ENCODE measurements around the gene IGSF9B.

Gene IGSF9B

DNA sequence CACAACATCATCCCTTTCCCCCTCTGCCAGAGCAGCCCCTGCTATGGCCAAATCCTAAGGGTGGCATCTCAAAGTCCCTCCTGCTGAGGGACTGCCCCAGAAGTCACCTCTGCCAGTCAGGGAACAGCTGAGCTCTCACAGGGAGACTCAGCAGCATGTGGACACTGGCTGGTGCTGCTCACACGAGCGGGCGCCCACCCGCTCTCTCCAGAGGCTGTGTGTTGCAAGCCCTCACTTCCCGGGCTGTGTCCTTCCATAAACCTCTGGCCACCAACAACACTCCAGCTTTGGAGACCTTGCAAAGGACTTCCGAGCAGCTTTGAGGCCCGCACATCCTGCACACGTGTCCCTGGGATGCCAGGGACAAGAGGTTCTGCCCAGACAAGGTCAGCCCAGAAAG, 2.8 kb downstream of the IGSF9B start:
- no peak for DNase-seq (ENCODE audit: low spot score)

DNA sequence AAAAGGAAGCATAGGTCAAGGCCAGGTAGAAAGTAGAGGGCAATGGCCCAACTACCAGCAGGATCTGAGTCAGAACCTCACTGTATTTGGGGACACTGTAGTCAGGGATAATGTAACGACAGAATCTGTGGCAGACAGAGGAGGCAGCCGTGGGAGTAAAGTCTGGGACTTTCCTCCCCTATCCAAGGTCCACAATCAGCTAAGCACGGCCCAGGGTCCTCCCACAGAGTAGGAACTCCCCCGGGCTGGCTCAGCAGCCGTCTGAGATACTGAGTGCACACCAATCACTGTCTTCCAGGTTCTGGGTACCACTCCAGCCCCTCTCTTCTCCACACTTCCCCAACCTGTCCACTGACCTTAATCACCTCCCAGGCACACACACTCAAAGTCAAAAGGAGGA, 3.2 kb downstream of the IGSF9B start:
- no peak for DNase-seq (ENCODE audit: low spot score)

DNA sequence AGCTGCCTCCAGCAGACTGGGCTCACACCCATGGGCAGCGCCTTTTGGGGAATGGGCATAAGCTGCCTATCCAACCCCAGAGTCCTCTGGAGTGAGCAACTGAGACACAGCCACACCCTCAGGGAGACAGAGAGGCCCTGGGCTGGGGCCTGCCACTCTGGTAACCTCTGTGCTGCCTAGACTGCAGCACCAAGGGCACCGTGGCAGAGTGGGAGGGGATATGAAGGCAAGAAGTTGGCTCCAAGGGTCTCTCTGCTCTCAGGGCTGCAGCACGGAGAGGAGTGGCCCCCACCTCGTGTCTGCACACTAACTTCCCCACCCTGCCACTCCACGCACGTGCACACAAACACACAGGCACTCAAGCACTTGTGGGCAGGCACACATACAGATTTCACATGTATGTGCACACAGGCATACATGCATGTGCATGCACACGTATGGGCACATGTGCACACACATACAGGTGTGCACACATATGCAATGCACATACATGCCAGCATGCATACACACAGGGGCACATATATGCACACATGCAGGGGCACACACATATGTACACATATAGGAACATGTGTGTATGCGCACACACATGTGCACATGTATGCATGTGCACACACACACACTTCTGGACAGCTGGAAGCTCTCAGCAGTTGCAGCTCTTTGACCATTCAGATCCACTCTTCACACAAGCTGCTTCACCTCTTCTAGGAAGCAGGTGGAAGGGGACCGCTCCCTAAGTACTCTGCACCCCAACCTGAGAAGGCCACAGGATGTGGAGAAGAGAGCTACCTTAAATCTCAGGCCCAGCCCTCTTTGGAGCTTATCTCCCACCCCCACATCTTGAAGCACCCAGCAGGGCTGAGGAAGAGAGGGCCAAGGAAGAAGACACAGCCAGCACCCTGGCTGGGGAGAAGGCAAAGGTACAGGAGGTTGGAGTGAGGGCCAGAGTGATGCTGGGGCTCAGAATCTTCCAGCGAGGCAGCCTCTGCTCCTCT, 4.3 kb downstream of the IGSF9B start:
- no peak for DNase-seq (ENCODE audit: low spot score)

DNA sequence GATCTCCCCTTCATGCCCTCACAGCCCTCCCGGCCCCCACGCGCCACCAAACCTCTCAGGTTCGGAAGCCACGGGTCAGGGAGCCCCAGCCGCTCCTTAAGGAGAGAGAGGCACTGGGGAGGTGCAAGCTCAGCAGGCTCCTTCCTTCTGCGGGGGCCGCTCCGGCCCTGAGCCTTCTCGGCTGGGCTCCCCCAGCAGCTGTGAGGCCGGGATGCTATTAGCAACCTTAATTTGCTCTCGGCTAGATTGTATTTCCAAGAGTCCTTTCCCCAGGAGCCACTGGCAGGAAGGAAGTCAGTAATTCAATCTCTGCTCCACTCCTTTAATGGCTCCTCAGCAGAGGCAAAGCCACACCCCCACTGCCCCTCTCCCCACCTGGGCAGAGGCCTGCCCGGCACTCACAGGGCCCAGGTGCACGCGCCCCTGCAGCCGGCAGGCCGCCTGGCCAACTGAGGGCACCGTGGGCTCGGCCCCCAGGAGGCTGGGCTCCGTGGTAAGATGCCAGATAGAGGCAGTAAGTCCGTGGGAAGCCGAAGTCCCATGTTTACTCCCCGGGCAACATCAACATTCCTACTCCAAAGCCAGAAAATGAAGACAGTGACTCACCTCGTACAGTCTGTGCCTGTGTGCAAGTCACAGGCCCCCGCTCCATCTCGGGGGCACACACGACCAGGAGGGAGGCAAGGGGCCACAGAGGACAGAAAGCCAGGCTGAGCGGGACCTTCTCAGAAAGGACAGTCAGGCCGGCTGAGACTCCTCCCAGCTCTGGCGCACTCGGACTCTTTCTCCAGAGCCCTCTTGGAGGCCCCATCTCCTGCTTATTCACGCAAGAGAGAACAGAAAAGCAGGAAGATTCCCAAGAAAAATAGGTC, 5.2 kb downstream of the IGSF9B start:
- DNase-seq (ENCODE audit: low spot score) = no peak

DNA sequence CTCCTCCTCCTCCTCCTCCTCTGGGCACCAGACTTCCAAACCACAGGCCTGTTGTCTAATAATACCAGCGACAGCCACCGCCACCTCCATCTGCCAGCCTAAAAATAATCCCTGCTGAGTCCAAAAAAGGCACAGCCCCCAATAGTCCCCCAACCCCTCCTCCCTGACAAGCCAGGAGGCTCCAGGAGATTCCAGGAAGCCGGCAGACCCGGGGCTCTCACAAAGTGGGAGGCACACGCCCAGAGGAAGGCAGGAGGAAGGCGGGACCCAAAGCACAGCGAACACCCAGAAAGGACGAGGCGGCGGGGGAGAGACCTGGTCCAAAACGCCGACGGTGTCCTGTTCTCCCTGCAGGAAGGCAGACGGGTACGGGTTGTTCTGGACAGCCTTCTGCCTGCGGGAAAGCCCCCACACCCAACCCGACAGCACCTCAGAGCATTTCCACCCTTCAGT, 5.9 kb downstream of the IGSF9B start:
- DNase-seq (ENCODE audit: low spot score) = no peak

DNA sequence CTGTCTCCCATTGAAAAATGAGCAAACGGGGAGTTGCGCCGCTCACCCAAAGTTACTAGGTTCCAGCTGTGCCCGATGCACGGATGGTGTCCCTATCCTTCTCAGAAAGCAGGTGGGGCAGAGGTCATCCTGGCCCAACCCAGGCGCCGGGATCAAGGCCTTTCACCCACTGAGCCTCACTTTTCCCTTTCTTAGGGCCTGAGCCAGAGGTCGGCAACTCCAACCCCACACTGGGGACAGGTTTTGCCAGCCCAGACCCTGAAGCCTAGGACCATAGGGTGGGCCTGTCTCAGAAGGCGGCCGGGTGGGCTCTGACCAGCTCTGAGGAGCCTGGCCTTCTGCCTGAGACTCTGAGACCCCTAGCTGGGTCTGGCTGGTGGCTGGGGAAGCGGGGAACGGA, 6.3 kb downstream of the IGSF9B start:
- DNase-seq (ENCODE audit: low spot score) = no peak

DNA sequence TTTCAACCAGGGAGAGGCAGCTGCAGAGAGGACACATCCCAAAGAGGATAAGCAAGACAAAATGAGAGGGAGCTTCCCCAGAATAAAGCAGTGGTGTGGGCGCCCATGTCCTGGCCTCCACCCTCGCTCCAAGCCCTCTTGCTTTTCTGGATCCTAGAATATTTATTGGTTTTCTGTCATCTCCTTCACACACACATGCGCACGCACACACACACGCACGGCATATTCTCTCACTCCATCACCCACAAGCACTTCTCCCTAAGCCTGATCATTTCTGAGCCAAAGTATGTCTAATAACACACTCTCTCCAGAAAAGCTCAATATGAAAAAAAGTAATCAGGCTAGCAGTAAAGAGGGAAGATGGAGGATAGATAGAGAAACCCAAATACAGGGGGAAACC, 7.6 kb downstream of the IGSF9B start:
- DNase-seq (ENCODE audit: low spot score) = no peak

DNA sequence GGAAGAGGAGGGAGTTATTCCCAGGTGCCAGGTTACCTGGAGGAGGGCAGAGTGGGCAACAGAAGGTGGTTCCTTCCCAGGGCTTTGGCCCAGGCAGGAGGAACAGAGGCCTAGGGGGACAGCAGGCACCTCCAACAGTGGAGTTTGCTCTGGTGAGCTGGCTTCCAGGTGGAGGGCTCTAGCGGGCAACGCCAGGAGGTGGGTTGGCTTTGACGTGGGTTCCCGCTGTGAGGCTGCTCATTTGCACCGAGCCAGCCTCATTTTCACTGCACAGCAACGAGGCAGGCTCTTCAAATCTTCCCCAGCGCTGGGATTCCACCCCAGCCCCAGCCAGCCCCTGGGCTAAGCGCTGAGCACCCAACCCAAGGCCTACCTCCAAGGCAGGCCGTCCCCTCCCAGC, 8.1 kb downstream of the IGSF9B start:
- no peak for DNase-seq (ENCODE audit: low spot score)

DNA sequence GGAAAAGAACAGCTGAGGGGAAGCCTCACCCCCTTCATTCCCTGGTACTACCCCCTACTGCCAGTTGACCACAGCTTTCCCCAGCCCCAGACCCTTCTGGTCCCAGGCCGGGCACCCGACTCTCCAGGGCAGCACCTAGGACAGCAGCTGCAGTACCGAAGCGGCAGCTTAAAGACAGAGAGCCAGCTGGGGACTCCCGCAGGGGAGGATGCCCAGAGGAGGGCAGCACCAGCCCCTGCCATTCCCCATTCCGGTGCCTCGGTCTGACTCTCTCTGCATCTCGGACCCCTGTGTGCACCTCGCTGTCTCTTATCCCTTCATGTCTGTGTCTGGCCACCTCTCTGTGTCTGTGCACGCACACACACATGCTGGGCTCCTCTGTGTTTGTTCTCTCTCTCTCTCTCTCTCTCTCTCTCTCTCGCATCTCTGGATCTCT, 9.4 kb downstream of the IGSF9B start:
- peak; percentile 64 for DNase-seq (ENCODE audit: low spot score)

DNA sequence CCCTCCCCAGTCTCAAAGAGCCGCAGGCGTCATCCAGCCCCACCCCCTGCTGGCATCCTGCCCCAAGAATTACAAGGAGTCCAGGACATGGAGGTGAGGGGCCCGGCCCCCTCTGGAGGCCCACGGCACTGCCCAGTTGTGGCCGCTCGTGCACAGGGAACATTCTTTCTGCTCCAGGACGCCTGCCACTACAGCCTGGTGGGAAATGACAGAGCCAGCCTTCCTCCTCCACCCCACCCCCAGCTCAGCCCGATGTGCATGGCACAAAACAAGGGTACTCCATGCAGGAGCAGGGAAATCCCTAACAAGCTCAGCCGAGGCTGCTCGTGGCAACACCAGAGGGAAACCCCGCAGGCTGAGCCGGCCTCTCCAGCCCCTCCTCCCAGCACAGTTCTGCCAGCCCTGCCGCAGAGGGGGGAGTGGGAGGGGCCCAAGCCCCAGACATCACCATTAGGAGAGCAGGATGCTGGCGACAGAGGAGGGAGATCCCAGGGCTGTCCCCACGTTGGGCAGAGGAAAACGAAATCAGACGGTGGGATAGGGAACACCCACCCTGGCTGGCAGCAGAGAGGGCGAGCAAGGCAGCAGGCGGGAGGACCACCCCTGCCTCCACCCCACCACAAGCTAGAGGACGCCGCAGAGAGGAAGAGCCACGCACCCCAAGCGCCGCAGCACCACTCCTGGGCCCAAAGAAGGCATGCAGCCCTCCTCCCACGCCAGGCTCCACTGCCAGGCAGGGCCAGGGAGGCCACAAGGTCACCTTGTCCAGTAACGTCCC, 10.0 kb downstream of the IGSF9B start:
- no peak for DNase-seq (ENCODE audit: low spot score)

DNA sequence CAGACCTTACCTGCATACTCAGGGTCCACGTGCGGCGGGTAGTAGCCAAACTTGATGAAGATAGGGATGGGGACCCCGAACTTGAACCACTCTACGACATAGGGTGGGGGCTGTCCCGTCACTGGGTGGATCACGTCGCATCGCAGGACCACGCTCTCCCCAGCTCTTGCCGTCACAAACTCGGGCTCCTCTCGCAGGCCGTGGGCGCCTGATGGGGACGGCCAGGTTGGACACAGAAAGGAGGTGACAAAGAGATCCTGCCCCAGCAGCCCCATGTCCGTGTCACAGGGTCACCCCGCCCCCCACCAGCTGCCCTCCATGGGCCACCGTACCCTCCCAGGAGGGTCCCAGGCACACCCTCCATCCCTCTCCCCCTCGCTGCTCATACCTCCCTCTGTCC, 10.7 kb downstream of the IGSF9B start:
- no peak for DNase-seq (ENCODE audit: low spot score)

DNA sequence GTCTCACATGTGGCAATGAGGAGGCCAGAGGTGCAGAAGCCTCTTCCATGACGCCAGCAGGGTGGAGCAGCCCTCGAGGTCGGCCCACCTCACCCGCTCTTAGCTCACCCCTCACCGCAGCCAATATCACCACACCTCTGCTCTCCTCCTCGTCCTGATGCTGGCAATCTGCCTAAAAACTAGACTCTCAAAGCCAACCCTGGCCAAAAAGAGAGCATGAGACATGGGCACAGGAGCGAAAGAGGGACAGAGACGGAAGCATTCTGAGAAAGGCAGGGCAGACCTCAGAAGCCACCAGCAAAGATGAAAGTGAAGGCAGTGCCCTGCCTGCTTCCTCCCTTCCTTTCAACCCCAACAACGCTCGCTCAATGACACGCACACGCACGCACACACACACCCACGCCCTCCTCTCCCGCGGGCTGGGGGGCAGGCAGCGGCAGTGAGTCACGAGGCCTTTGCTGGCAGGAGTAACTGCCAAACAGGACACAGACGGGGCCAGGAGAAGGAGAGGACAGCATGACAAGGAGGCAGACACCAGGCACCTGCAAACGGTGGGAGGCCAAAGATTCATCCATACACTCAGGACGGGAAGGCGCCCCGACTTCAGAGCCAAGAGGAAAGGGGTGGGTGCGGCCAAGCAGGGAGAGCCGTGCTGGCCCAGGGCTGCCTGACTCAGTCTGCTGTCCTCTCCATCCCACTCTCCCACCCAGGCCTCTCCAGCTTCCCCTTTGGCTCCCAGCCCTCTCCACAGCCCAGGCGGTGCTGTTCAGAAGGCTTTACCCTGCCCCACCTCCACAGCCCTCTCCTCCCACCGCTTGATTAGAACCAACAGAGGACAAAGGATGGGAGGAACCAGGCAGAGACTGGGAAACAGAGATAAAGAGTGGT, 11.4 kb downstream of the IGSF9B start:
- DNase-seq (ENCODE audit: low spot score) = peak; percentile 80

DNA sequence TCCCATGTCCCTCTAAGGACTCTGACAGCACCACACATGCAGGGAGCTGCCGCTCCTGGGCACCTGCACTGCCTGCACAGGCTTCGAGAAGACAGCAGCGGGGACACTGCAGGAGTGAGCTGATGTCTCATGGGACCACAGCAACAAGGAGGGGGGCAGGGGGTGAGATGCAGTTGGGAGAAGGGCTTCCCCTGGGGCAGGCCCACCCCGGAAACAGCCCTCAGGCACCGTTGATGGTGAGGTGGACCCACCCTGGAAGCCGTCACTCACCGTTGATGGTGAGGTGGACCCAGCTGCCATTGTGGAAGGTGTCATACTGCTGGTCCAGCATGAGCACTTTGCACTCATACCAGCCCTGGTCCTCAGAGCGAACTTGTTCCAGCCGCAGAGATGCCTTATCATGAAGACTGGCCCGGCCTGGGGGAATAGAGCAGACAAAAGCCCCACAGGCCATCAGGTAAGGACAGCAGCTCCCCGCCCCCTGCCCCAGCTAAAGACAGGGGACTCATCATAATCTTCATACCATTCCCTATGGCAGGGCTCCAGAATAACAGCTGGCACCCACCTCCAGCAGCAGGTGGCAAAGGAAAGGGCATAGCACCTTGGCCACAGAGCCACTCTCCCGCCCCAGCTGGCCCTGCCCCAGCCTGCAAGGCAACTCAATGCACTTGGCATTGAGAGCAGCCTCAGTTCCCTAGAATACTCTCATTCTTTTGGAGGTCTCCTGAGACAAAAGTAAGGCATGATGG, 12.6 kb downstream of the IGSF9B start:
- no peak for DNase-seq (ENCODE audit: low spot score)

DNA sequence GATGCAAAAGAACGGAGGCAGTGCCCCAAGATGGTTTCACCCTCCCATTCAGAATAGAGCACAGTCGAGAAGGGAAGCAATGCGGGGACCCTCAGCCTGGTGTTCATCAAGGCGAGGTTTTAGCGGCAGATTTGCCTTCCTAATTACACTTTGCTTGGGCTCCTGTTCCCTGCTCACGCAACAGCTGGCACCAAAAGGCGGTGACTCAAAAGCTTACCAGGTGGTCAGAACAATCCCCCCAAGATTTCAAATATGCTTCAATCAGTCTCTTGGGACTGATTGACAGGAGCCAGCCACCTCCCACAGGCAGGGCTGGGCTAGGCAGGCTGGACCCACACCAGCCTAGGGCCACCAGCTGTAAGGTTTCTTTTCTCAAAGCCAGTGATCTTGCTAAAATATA, 14.2 kb downstream of the IGSF9B start:
- no peak for DNase-seq (ENCODE audit: low spot score)

DNA sequence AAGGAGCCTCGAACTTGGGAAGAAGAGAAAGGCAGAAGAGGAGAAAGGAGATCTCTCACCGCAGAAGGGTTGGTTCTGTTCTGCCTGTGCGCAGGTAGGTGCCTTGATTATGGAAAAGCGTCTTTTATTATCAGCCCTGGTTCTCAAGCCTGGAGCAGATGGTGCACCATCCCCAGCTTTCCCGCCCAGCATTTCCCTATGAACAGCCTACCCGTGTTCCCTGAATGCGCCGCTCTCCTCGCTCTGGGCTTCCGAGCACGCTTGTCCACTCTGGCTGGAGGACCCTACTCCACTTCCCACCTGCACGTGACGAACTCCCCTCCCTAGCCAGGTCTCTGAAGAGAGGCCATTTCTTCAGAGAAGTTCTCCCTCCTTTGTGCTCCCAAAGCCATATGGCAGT, 15.2 kb downstream of the IGSF9B start:
- no peak for DNase-seq (ENCODE audit: low spot score)

DNA sequence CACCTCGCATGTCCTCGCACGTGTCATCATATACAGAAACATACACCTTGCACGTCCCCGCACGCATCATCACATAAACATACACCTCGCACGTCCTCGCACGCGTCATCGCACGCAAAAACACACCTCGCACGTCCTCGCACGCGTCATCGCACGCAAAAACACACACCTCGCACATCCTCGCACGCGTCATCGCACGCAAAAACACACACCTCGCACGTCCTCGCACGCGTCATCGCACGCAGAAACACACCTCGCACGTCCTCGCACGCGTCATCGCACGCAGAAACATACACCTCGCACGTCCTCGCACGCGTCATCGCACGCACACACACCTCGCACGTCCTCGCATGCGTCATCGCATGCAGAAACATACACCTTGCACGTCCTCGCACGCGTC, 16.7 kb downstream of the IGSF9B start:
- no peak for DNase-seq (ENCODE audit: low spot score)

DNA sequence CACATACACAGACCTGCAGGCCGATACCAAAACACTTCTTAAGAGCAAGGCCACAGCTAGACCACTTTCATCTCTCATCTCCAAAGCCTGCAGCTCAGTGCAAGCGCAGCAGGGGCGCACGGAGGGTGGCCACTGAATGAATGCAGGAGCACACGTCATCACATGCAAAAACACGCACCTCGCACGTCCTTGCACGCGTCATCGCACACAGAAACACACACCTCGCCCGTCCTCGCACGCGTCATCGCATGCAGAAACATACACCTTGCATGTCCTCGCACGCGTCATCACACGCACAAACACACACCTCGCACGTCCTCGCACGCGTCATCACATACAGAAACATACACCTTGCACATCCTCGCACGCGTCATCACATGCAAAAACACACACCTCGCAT, 17.2 kb downstream of the IGSF9B start:
- no peak for DNase-seq (ENCODE audit: low spot score)

DNA sequence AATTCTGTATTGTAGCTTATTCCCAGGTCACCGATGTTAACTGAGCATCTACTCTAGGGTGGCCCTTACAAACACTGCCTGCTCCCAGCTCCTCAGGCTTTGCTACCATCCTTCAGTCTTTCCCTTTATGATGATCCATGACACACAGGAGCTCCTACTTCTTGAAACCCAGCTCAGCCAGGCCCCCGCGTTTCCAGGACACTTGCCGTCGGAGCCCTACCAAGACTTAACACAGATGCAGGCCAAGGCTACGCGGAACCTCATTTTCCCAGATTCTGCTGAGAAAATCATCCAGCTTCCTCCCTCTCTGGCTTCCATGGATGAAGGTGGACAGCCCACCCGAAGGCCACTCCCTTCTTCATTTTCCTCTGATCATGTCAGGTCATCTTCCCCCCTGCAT, 18.6 kb downstream of the IGSF9B start:
- DNase-seq (ENCODE audit: low spot score) = no peak

DNA sequence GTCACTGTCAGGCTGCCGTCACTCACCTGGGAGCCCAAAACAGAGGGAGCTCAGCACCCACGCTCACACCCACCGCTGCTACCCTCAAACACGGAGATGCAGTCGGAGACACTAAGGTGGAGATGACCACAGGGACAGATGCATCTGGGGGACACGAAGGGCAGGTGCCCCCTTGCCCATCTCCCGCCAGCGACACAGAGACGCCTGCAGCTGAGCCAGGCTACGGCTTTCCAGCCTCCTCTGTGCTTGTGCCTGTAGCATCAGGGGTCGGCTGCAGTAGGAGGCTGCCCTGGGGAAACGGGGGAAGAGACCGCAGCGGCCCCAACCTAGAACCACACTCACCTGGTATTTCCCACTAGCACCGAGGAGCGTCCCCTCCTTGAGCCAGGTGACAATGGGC, 19.3 kb downstream of the IGSF9B start:
- no peak for DNase-seq (ENCODE audit: low spot score)

DNA sequence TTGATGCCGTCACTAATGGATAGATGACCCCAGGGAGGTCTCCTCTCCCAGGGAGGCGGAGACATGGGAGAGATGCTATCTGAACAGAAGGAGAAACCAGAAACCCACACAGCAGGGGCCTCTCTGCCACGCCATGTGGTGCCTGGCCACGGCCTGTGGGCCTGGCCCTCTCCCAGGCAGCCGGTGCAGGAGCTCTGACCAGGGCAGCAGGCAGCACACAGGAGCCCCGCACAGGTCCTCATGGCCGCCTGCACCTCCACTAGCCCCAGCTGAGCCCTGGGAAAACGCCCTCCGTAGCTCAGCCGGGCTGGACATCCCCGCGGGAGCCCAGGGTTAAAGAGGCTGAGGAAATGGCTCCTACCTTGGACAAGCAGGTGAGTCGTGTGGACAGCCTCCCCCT, 19.8 kb downstream of the IGSF9B start:
- DNase-seq (ENCODE audit: low spot score) = no peak

All from CD4-positive, alpha-beta T cell treated with Interleukin-6 at 100 ng/mL for 8 hours (primary cell).